Inferior parietal cortex (tissue), 1 donor: Measurements from ENCODE around the gene FAM43B.
A peak's percentile ranks its signal among the peaks of the same experiment; 100 is the strongest.
"Not testable (repeated sequence)": the region's sequence is repeated elsewhere in the genome, so short reads cannot be mapped to it uniquely, and the experiment has no call there.

Experiments used
- DNase-seq: peaks from one replicate; pipeline ENCODE4 v3.0.0-alpha.2; 2016; ENCODE audit errors: extremely low spot score

The FAM43B gene, protein sequence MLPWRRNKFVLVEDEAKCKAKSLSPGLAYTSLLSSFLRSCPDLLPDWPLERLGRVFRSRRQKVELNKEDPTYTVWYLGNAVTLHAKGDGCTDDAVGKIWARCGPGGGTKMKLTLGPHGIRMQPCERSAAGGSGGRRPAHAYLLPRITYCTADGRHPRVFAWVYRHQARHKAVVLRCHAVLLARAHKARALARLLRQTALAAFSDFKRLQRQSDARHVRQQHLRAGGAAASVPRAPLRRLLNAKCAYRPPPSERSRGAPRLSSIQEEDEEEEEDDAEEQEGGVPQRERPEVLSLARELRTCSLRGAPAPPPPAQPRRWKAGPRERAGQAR

GRCh38 chr1:20551945-20552727 lies at the start of gene FAM43B:
TSS of gene FAM43B (plus strand) at chr1:20552573. CDS start at chr1:20552974, 401 bp downstream.
- DNase-seq = no peak

DNA sequence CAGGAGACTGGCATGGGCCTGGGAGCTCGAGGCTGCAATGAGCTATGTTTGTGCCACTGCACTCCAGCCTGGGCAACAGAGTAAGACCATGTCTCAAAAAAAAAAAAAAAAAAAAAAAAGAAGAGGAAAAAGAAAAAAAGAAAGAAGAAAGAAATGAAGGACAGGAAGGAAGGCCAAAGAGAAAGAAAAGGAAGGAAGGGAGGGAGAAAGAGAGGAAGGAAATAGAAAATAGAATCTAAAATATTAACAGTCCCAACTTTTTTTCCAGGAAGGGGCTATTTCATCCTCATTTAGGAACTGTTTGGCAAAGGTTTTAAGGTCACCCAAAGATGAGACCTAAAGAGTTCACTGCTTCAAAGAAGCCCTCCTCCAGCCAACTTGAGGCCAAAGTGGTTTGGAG lies 46.9 kb upstream of the FAM43B start:
- DNase-seq = no peak

GRCh38 chr1:20507248-20507563 lies 45.2 kb upstream of the FAM43B start:
- DNase-seq = no peak

DNA sequence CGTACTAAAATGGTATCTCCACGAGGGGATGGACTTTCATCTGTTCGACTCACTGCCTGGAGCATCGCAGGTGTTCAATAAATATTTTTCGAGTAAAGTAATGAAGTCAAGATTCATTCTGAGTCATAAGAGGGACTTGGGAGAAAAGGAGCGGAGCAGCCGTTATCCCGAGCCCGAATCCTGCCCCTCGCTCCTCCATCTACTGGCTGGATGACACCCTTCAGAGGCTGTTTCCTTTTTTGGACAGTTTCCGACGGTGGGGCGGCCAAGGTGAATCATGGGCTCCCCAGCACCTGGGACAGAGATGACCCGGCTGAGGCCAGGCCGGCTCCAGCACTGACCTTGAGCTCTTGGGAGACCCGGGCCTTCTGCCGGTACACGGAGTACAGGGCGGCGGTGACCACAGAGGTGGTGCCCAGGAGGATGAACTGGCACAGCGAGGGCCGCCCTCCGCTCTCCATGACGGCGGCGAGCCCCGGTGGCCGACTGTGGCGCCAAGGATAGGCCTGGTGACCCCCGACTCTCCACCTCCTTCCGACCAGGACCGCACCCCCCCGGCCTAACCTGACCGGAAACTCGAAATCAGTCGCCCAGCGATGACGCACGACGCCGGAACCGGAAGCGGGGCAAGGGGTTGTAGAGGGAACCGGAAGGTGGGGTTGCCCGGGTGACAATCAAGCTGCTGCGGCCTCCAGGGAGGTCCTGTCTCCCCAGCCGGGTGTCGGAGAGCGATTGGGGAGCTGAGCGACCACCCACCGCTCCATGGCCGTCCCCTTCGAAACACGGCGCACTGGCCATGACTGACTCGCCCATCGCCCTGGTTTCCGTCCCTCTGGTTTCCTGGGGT lies 44.6 kb upstream of the FAM43B start, which contains the start of gene MUL1:
MUL1 (minus strand) TSS at position 588 of the 847 bp plus-strand sequence; CDS start at position 461, 127 bp downstream.
- peak; percentile 97 for DNase-seq

DNA sequence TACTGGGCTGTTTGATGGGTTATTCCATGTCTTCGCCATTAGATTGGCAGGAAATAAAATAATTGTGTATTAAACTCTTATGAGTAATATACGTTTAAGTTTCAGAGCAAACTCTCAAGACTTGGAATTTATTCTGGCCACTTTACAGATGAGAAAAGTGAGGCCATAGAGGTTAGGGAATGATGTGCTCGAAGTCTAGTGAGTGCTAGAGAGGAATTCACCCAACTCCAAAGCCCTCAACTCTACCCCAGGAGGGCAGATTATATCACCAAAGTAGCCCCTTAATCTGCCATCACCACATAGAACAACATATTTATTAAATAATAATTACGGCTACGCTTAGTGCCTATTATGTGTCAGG lies 44.0 kb upstream of the FAM43B start:
- DNase-seq = no peak

DNA sequence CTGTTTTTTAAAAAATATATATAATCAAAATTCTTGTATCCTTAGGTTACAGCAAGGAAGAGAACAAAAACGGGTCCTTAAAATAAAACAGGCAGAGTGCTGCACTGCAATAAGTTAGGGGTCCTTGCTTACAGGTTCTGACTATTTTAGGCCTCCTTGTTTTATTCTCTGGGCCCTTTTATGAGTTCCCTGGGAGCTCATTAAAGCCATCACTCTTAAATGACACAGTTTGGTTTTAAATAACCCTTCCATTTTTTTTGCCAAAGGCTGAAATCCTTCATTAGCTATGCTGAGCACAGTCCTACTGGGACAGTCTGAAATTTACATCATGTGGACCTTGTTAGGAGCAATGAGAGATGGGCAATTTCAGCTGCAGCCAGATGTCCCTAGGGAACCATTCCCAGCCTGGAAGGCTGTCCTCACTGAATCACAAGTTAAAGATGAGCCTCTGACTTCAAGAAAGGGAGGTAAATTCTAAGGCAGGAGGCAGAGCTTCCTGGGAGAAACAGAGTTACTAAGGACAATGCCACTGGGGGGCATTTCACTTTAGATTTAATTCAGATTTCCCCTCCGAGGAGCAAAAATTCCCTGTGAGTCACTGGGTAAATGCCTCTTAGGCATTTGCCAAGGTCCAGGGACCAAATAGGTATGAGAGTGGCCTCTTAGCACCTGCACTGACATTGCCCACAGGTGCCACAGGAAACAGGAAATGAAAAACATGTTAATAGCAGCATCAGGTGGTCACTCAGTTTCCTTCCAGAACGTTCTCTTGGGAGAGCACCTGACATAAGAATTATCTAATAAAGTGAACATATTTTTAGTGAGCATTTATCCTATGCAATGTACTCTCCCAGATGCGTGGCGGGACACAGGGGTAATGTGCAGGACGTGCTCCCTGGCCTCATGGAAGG lies 40.6 kb upstream of the FAM43B start:
- no peak for DNase-seq

- DNase-seq = not testable (repeated sequence)
Observed at GRCh38 chr1:20519609-20520262, 32.6 kb upstream of the FAM43B start.

DNA sequence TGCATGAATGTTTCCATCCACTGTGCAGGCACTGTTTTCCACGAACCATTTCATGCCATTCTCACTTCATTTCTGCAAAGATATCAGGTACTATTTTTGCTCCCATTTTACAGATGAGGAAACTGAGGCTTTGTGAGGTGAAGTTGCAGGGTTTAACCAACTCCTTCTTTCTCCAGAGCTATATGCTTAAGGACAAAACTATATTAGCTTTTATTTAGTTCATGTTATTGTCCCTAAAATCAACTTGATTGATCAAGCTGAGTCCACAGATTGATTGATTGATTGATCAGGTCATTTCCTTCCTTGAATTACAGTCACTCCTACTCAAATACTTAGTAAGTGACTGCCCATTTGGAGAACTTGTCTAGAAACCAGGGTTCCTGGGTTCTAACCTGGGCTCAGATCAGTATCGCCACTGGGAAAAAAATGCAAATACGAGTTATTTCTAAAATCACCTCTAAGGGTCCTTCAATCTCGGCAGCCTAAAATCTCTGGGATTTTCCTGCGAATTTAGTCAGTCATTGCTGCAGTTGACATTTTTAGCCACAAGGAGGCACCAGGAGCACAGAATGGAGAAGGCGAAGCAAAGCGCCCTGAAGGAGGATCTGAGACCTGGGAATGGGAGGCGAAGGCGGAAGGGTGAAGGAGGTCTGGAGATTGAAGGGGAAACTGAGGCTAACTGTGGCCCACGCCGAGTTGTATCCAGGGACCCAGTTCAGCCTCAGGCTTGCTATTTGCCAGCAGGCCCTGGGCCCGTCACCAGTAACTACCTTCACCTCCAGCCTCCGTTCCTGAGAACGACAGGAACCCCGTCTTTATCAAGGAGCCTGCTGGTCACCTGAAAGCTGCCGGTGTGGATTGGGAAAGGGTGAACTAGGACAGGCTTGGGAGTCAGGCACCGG lies 30.2 kb upstream of the FAM43B start:
- peak; percentile 91 for DNase-seq

GRCh38 chr1:20526267-20526666 lies 26.1 kb upstream of the FAM43B start:
- DNase-seq = no peak

DNA sequence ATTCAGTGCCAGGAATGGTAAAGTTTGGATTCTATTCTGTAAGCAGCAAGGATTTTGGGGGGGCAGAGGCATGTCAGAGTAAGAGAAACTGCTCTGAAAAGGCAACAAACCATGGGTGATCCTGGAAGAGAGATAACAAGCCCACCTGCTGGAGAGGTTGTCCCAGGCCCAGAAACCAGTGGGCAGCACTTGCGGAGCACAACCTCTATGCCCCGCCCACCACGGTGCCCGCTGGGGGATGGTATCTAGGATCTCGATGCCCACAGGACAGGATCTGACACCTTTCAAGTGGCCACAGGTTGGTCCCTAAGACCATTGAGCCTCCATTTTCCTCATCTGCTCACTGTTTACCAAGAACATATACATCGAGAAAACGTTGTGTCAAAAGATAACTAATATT lies 24.2 kb upstream of the FAM43B start:
- no peak for DNase-seq

DNA sequence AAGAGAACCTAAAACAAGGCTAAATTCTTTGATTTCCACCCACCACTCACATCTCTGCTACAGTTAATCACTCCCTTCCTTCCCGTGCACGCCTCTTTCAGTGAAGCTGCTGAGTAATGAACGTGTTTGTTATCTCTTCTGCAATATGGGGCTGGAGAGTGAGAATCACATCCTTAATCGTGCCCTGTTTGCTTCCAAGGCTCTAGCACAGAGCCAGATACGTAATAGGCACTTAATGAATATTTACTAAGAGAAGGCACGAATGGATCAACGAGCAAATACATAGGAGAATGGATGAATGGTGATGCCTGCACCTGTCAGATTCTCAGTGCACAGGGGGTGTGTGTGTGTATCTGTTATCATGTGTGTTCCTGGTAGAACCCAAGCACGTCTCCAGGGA lies 22.1 kb upstream of the FAM43B start:
- no peak for DNase-seq

DNA sequence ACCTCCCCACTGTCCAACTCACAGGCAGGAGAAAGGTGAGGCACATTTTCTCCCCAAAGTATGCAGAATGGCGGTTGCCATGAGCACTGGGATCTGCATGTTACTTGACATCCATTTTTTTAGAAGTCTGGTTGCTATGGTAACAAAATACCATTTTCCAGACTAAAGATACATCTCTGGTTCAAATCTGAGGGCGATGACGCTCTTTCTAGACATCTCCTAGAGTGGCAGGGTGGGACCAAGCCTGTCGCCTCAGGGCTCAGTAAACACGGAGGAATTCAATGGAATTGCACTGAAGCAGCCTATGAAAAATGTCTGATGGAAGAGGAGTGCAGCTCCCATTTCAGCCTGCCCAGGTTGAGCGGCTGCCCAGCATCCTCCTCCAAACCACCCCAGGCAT lies 21.5 kb upstream of the FAM43B start:
- peak; percentile 39 for DNase-seq

DNA sequence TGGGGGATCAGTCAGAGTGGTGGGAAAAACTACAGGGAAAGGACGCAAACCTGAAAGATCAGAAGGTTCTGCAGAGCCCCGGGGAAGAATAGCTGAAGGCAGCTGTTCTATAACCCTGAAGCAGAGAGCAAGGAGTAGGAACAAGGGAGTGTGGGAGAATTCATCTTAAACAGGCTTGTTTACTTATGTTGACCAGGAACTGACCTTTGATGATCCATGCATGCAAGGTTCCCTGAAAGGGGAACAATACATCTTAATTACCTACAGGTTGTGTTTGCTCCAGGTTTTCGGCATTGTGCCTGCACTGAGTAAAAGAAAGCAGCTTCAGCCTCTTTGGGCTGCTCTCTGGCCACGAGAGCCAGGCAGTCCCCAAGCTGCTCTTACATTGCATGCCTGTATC lies 18.7 kb upstream of the FAM43B start:
- DNase-seq = no peak

GRCh38 chr1:20534659-20535417 lies 17.5 kb upstream of the FAM43B start:
- DNase-seq = no peak

GRCh38 chr1:20538227-20538626 lies 14.1 kb upstream of the FAM43B start:
- DNase-seq = no peak

DNA sequence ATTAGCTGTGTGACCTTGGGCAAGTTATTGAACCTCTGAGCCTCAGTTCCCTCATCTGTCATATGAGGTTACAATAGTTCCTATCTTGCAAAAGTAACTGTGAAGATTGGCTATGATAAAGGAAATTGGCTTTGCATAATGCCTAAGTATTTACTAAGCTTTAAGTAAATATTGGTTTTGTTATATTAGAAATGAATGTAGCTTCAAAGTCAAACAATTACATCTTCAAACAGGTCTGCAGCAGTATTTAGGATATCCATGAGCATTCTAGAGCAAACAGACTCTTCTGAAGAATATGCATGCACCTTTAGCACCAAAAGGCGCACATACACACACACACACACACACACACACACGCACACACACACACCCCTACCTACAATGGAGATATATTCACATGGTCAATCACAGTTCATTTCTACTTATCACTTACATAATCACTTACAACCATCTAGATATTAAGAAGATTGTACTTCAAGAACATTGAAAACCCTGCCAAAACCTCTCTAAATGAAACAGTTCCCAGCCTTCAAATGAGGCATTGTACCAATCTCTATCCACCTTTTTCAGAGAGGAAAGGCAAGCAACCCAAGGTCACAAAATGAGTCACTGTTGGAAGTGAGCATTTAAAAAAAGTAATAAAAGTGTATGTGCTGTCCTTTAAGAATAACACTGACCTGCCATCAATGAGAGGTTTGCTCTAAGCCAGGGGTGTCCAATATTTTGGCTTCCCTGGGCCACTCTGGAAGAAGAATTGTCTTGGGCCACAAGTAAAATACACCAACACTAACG lies 13.4 kb upstream of the FAM43B start:
- no peak for DNase-seq

- no peak for DNase-seq
Observed at GRCh38 chr1:20540281-20540680, 12.1 kb upstream of the FAM43B start.

- DNase-seq = no peak
Observed at GRCh38 chr1:20546637-20547036, 5.7 kb upstream of the FAM43B start.
